A673 (cell line): ENCODE data around the gene IGLON5. TPM values are rescaled to one million over a fixed set of nuclear protein-coding genes. Genes with fewer than 3 reads are reported as not detected.

Source experiments
- BruUV-seq: library from RNA; stranded (reverse); fragments of 400-500 nt; replicated peaks from 2 replicates; lab custom pipeline; 2021; lab: Mats Ljungman, UMichigan
- CTCF ChIA-PET: fragments of 300-600 bp; sonication (Branson Sonifier 250); formaldehyde crosslinking; loops from one replicate; lab custom pipeline; 2022; ENCODE audit warnings: antibody characterized with exemption; lab: Charles Lee
- POLR2A ChIA-PET: fragments of 300-600 bp; sonication (Branson Sonifier 250); formaldehyde crosslinking; loops from one replicate; lab custom pipeline; 2022; ENCODE audit warnings: antibody characterized with exemption; ENCODE audit not compliant: low non-redundant PET; lab: Charles Lee
- DNase-seq: peaks from one replicate; pipeline ENCODE4 v3.0.0-alpha.2; 2015; ENCODE audit warnings: low spot score
- H3K27ac ChIP-seq: fragments of 200-600 bp; sonication (generic); 2 replicates; pipeline ENCODE4 v1.5.1; 2016; ENCODE audit warnings: mixed run types, low read depth, mild to moderate bottlenecking, mixed read lengths, antibody characterized with exemption, low read length; ENCODE audit not compliant: poor library complexity, severe bottlenecking
- H3K27me3 ChIP-seq: fragments of 200-600 bp; sonication (generic); replicated peaks from 2 replicates; pipeline ENCODE4 v1.6.1; 2017; ENCODE audit warnings: mixed run types, low read depth, mild to moderate bottlenecking, mixed read lengths, antibody characterized with exemption, low read length; ENCODE audit not compliant: insufficient read depth, poor library complexity
- H3K36me3 ChIP-seq: fragments of 200-600 bp; sonication (generic); 2 replicates; pipeline ENCODE4 v1.6.1; 2016; ENCODE audit warnings: mixed run types, mild to moderate bottlenecking, mixed read lengths, antibody characterized with exemption, low read length; ENCODE audit not compliant: insufficient read depth, poor library complexity, severe bottlenecking
- H3K4me1 ChIP-seq: fragments of 200-600 bp; sonication (generic); 2 replicates; pipeline ENCODE4 v1.6.1; 2017; ENCODE audit warnings: mixed run types, mild to moderate bottlenecking, mixed read lengths, antibody characterized with exemption, low read length; ENCODE audit not compliant: insufficient read depth, poor library complexity, severe bottlenecking
- H3K4me3 ChIP-seq: fragments of 200-600 bp; sonication (generic); 2 replicates; pipeline ENCODE4 v1.5.1; 2016; ENCODE audit warnings: low read depth, mixed run types, mild to moderate bottlenecking, mixed read lengths, low read length; ENCODE audit not compliant: poor library complexity, severe bottlenecking
- H3K9me3 ChIP-seq: fragments of 200-600 bp; sonication (generic); 2 replicates; pipeline ENCODE4 v1.6.1; 2016; ENCODE audit warnings: mixed run types, low read depth, mild to moderate bottlenecking, mixed read lengths, antibody characterized with exemption, low read length; ENCODE audit not compliant: poor library complexity, severe bottlenecking
- CTCF ChIP-seq: fragments of 300-800, 200-600 bp; sonication (generic); conservative IDR thresholded peaks from 2 replicates; pipeline ENCODE4 v1.5.1; 2017; ENCODE audit warnings: low read depth, mild to moderate bottlenecking, antibody characterized with exemption, low read length, moderate library complexity, mixed read lengths
- EZH2 ChIP-seq: fragments of 200-600 bp; sonication (generic); IDR thresholded peaks from 2 replicates; pipeline ENCODE4 v1.6.1; 2017; ENCODE audit warnings: borderline replicate concordance, low read depth, mild to moderate bottlenecking, mixed read lengths, antibody characterized with exemption, low read length; ENCODE audit not compliant: poor library complexity, severe bottlenecking
- intact Hi-C: fragments of 100-400 bp; cut with micrococcal nuclease; formaldehyde crosslinking; loops from one replicate; pipeline ENCODE4 v1.10.0; 2022; ENCODE audit not compliant: unreplicated experiment
- total RNA-seq: library from RNA; stranded (reverse); gene quantifications from 2 replicates; pipeline ENCODE4 v1.2.3, GENCODE V29; 2021

IGLON5 gene
- total RNA-seq, 1 experiment from 2014 or later = 0.39 TPM

- Histone ChIP-seq H3K36me3 (no peaks in the 10 kb centered on the region), H3K4me3 (no peak overlapping the region), H3K27ac (no peak overlapping the region), H3K4me1 (no peaks in the 10 kb centered on the region), H3K9me3 (no peaks in the 10 kb centered on the region), H3K27me3 (no peaks in the 10 kb centered on the region)
- ChIA-PET POLR2A (no interaction called here), CTCF (no interaction called here)
- intact Hi-C loops = no loop called here
- no peak for DNase-seq
- no TSS peak for BruUV-seq
- no peak for TF ChIP-seq EZH2
- TF ChIP-seq CTCF = no peak
Observed at GRCh38 chr19:51380379-51380778, 68.9 kb downstream of the IGLON5 start.

Other genes starting within 250 kb of the IGLON5 start
- gene KLK13, start 246.6 kb upstream of the IGLON5 start, total RNA-seq = not detected in 2 replicates
- 1.0 and 1.2 TPM in 2 replicates for gene KLK14, start 228.8 kb upstream of the IGLON5 start, total RNA-seq
- gene CTU1, start 203.2 kb upstream of the IGLON5 start, total RNA-seq = 11.8 and 13.4 TPM in 2 replicates
- gene SIGLEC9, start 186.7 kb upstream of the IGLON5 start, total RNA-seq = not detected in 2 replicates
- gene SIGLEC7, start 169.3 kb upstream of the IGLON5 start, total RNA-seq = not detected in 2 replicates
- not detected in 2 replicates for gene CD33, start 86.6 kb upstream of the IGLON5 start, total RNA-seq
- not detected in 2 replicates for gene SIGLECL1, start 60.6 kb upstream of the IGLON5 start, total RNA-seq
- gene VSIG10L, start 30.5 kb downstream of the IGLON5 start, total RNA-seq = 0.69 and 0.94 TPM in 2 replicates
- gene ETFB, start 54.7 kb downstream of the IGLON5 start, total RNA-seq = 52.6 and 60.6 TPM in 2 replicates
- gene CLDND2, start 57.4 kb downstream of the IGLON5 start, total RNA-seq = not detected in 2 replicates
- gene NKG7, start 61.0 kb downstream of the IGLON5 start, total RNA-seq = not detected in 2 replicates
- gene LIM2, start 76.3 kb downstream of the IGLON5 start, total RNA-seq = not detected in 2 replicates
- gene C19orf84, start 78.9 kb downstream of the IGLON5 start, total RNA-seq = not detected in 2 replicates
- gene SIGLEC10, start 106.0 kb downstream of the IGLON5 start, total RNA-seq = not detected in 2 replicates
- not detected in 2 replicates for gene SIGLEC8, start 146.8 kb downstream of the IGLON5 start, total RNA-seq
- gene CEACAM18, start 166.9 kb downstream of the IGLON5 start, total RNA-seq = not detected in 2 replicates
- not detected in 2 replicates for gene SIGLEC12, start 190.2 kb downstream of the IGLON5 start, total RNA-seq
- not detected in 2 replicates for gene SIGLEC6, start 220.0 kb downstream of the IGLON5 start, total RNA-seq